ENCODE results near the gene SFMBT1.

GRCh38 chr3:53092942-53093341 lies 47.1 kb upstream of the SFMBT1 start:
- TF ChIP-seq GATA2 (IDR thresholded peaks at IDR 0.05; ENCODE audit: low read depth, low read length) (no peak), GATA3 (IDR thresholded peaks at IDR 0.05; ENCODE audit: low read depth, low read length) (no peak)
